Testis (tissue), 2 donors: ENCODE results near the gene TM4SF18.

Source experiments
- CTCF ChIP-seq, 3 experiments: fragments of 450-650 bp in 2 of 3; fragments of 200-600 bp in 1 of 3; sonication (generic) in 1 of 3; IDR thresholded peaks; one replicate each; pipeline ENCODE4 v1.5.1; 2016 to 2019; ENCODE audit warnings: antibody characterized with exemption in 3 of 3, mild to moderate bottlenecking in 2 of 3, moderate library complexity in 1 of 3
- POLR2A ChIP-seq: fragments of 450-650 bp; IDR thresholded peaks from one replicate; pipeline ENCODE4 v1.6.1; 2017; ENCODE audit warnings: antibody characterized with exemption, mild to moderate bottlenecking, moderate library complexity

- TF ChIP-seq CTCF (IDR thresholded peaks at IDR 0.05) = no peak
- no peak for TF ChIP-seq POLR2A
These were observed 51.1 kb downstream of the TM4SF18 start for GRCh38 chr3:149282322-149282721.
